ENCODE data around the gene HNRNPF.
"Not testable (repeated sequence)": the region's sequence is repeated elsewhere in the genome, so short reads cannot be mapped to it uniquely, and the experiment has no call there.

The HNRNPF gene

GRCh38 chr10:43348511-43349312 is 60.3 kb downstream of the HNRNPF start:
- DNase-seq (ENCODE audit: low read depth in 2 of 2), result peak; percentile 68 to 70

- no peak for DNase-seq (ENCODE audit: low read depth in 2 of 2)
Measured at GRCh38 chr10:43347997-43348396, 61.0 kb downstream of the HNRNPF start.

GRCh38 chr10:43344051-43344450 is 64.9 kb downstream of the HNRNPF start:
- no peak for DNase-seq (ENCODE audit: low read depth in 2 of 2)

- no peak for DNase-seq (ENCODE audit: low read depth in 2 of 2)
Measured at GRCh38 chr10:43343126-43343525, 65.9 kb downstream of the HNRNPF start.

- no peak for DNase-seq (ENCODE audit: low read depth in 2 of 2)
Measured at GRCh38 chr10:43342279-43343125, 66.5 kb downstream of the HNRNPF start.

GRCh38 chr10:43341450-43341849 is 67.5 kb downstream of the HNRNPF start:
- DNase-seq (ENCODE audit: low read depth in 2 of 2), result no peak

GRCh38 chr10:43340619-43341018 is 68.4 kb downstream of the HNRNPF start:
- DNase-seq (ENCODE audit: low read depth in 2 of 2), result no peak

GRCh38 chr10:43340101-43340500 is 68.9 kb downstream of the HNRNPF start:
- DNase-seq (ENCODE audit: low read depth in 2 of 2), result no peak

GRCh38 chr10:43339136-43339535 is 69.8 kb downstream of the HNRNPF start:
- DNase-seq (ENCODE audit: low read depth in 2 of 2), result no peak

GRCh38 chr10:43338117-43338516 is 70.9 kb downstream of the HNRNPF start:
- no peak for DNase-seq (ENCODE audit: low read depth in 2 of 2)

GRCh38 chr10:43337536-43337935 is 71.5 kb downstream of the HNRNPF start:
- DNase-seq (ENCODE audit: low read depth in 2 of 2), result not testable (repeated sequence)

GRCh38 chr10:43336641-43337318 is 72.2 kb downstream of the HNRNPF start:
- DNase-seq (ENCODE audit: low read depth in 2 of 2), result no peak

- no peak for DNase-seq (ENCODE audit: low read depth in 2 of 2)
Measured at GRCh38 chr10:43336061-43336460, 72.9 kb downstream of the HNRNPF start.

All from stimulated activated CD8-positive, alpha-beta memory T cell treated with anti-CD3 and anti-CD28 coated beads, Interleukin-15, amount 100 ng/mL, for 48 hours (primary cell).